ENCODE results near the gene NXN. TPM values are rescaled to one million over a fixed set of nuclear protein-coding genes. Genes with fewer than 3 reads are reported as not detected.

The NXN gene
- total RNA-seq, 1 donor from 2014 or later: 51.6 TPM

DNA sequence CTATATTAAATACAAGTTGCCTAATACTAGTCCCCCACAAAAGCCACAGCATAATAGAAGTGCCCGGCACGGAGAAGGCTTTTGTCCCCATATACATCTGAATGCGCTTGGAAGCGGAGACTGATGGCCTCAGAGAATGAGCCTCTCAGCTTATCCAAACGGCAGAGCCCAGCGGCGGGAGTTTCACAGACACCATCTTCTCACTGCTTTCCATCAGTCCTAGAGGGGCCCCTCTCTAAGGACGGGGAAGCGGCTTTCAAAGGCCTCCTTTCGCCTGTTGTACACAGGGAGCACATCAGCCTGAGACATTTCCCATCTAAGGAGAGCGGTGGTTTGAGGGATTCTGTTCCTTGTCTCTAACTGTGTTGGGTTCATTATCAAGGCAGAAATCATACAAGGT is 16.9 kb downstream of the NXN start:
- intact Hi-C loops (cut with DNase I): no loop called here
- Histone ChIP-seq H3K27ac (no peak overlapping the region), H3K9me3 (no peaks in the 10 kb centered on the region), H3K27me3 (no peaks in the 10 kb centered on the region), H3K36me3 (no peaks in the 10 kb centered on the region), H3K4me3 (no peak overlapping the region), H3K4me1 (peaks cover 8% of the 10 kb centered on the region)
- TF ChIP-seq POLR2A (IDR thresholded peaks at IDR 0.05) (no peak), POLR2AphosphoS5 (IDR thresholded peaks at IDR 0.05; ENCODE audit: insufficient read depth in 1 of 2, low read depth in 1 of 2) (no peak)
- no peak for DNase-seq (ENCODE audit: extremely low spot score in 2 of 2)

DNA sequence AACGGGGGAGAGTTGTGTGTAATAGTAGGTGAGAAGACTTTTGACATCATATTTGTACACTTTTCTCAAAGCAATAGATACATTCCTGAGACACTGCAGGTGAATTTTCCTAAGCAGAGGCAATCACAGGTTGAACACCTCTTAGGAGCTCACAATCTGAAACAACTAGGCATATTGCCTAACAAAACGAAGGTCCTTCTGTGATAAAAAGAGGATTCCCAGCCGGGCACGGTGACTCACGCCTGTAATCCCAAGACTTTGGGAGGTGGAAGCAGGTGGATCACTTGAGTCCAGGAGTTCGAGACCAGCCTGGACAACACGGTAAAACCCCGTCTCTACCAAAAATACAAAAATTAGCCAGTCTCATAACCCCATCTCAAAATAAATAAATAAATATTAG is 17.4 kb downstream of the NXN start:
- intact Hi-C loops (cut with DNase I): no loop called here
- no peak overlapping the region for H3K4me3 ChIP-seq
- H3K27ac ChIP-seq: no peak overlapping the region
- no peak for DNase-seq (ENCODE audit: extremely low spot score in 2 of 2)
- no peak for TF ChIP-seq POLR2A (IDR thresholded peaks at IDR 0.05)
- no peak for TF ChIP-seq POLR2AphosphoS5 (IDR thresholded peaks at IDR 0.05; ENCODE audit: insufficient read depth in 1 of 2, low read depth in 1 of 2)
- TF ChIP-seq, protein P1, sequence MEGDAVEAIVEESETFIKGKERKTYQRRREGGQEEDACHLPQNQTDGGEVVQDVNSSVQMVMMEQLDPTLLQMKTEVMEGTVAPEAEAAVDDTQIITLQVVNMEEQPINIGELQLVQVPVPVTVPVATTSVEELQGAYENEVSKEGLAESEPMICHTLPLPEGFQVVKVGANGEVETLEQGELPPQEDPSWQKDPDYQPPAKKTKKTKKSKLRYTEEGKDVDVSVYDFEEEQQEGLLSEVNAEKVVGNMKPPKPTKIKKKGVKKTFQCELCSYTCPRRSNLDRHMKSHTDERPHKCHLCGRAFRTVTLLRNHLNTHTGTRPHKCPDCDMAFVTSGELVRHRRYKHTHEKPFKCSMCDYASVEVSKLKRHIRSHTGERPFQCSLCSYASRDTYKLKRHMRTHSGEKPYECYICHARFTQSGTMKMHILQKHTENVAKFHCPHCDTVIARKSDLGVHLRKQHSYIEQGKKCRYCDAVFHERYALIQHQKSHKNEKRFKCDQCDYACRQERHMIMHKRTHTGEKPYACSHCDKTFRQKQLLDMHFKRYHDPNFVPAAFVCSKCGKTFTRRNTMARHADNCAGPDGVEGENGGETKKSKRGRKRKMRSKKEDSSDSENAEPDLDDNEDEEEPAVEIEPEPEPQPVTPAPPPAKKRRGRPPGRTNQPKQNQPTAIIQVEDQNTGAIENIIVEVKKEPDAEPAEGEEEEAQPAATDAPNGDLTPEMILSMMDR (IDR thresholded peaks at IDR 0.05): no peak
- peaks cover 11% of the 10 kb centered on the region for H3K4me1 ChIP-seq
- no peaks in the 10 kb centered on the region for H3K36me3 ChIP-seq
- no peaks in the 10 kb centered on the region for H3K9me3 ChIP-seq
- H3K27me3 ChIP-seq: no peaks in the 10 kb centered on the region

DNA sequence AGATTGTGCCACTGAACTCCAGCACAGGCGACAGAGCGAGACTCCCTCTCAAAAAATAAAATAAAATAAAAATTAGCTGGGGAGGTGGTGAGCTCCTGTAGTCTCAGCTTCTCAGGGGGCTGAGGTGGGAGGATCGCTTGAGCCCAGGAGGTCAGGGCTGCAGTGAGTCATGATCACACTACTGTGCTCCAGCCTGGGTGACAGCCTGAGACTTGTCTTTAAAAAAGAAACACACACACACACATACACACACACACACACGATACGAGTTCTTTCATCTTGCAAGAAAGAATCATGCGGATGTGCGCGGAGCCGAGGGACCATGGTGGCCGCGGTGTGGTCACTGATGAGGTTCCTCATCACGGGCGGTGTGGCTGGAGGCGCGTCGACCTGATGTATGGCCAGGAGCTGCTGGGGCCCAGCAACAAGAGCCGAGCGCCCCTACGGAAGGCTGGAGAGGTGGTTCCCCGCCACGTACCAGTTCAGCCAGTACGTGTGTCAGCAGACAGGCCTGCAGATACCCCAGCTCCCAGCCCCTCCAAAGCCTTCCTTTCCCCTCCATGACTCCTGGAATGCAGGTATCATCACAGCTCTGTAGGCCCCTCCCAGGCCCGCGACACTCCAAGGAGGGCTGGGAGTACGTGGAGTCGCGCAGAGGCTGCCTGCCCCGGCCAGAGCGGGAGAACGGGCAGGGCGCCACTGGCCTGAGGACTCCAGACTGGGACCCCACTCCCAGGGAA is 20.7 kb downstream of the NXN start:
- intact Hi-C loops (cut with DNase I): no loop called here
- Histone ChIP-seq H3K9me3 (no peaks in the 10 kb centered on the region), H3K27me3 (no peaks in the 10 kb centered on the region), H3K4me1 (peaks cover 22% of the 10 kb centered on the region), H3K36me3 (no peaks in the 10 kb centered on the region), H3K27ac (no peak overlapping the region), H3K4me3 (no peak overlapping the region)
- no peak for DNase-seq (ENCODE audit: extremely low spot score in 2 of 2)
- no peak for TF ChIP-seq POLR2AphosphoS5 (IDR thresholded peaks at IDR 0.05; ENCODE audit: insufficient read depth in 1 of 2, low read depth in 1 of 2)

DNA sequence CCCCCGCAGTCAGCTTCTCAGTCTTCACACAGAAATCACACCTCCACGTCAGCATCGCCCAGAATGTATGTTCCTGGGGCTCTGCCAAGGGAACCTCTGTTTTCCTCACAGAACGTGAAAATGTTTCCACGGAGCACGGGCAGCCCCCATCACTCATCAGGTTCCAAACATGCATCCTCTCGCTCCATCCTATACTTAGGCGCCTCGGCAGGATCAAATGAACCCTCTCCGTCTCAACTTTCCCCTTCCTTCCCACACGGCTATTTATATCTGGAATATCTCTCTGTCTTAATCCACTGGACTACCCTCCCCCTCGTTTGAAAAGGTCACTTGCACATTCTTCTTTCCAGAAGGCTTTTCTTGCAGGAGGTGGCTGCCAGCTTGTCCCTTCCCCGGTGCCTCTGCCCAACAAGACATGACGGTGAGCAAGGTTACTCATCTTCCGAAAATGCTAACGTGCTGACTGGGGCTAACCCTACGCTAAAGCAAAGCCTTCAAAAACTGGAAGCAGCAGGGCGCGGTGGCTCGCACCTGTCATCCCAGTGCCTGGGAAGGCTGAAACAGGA is 21.6 kb downstream of the NXN start:
- H3K4me3 ChIP-seq: no peak overlapping the region
- intact Hi-C loops (cut with DNase I): no loop called here
- H3K4me1 ChIP-seq: peaks cover 22% of the 10 kb centered on the region
- no peaks in the 10 kb centered on the region for H3K27me3 ChIP-seq
- no peak overlapping the region for H3K27ac ChIP-seq
- no peaks in the 10 kb centered on the region for H3K9me3 ChIP-seq
- TF ChIP-seq POLR2AphosphoS5 (IDR thresholded peaks at IDR 0.05; ENCODE audit: insufficient read depth in 1 of 2, low read depth in 1 of 2): no peak
- TF ChIP-seq, protein P1 (IDR thresholded peaks at IDR 0.05): no peak
- no peak for TF ChIP-seq POLR2A (IDR thresholded peaks at IDR 0.05)
- H3K36me3 ChIP-seq: no peaks in the 10 kb centered on the region
- no peak for DNase-seq (ENCODE audit: extremely low spot score in 2 of 2)

DNA sequence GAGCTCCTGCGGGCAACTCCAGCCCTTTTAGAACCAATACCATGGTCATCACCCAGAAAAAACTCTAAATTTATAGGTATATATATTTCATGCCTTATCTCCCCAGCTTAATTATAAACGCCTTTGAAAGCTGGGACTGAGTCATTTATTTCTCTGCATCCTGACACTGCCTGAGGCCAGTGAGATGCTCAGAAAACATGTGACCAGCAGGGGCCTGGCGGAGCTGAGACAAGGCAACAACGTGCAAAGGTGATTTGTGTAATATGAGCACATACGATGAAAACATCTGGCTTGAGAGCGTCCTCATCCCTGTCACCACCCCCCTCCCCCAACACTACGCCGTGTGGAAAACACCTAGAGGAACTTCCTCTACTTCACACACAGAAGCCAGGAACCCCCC is 22.7 kb downstream of the NXN start:
- no peak for DNase-seq (ENCODE audit: extremely low spot score in 2 of 2)
- no peaks in the 10 kb centered on the region for H3K36me3 ChIP-seq
- intact Hi-C loops (cut with DNase I): no loop called here
- H3K27me3 ChIP-seq: no peaks in the 10 kb centered on the region
- H3K9me3 ChIP-seq: no peaks in the 10 kb centered on the region
- TF ChIP-seq POLR2AphosphoS5 (IDR thresholded peaks at IDR 0.05; ENCODE audit: insufficient read depth in 1 of 2, low read depth in 1 of 2): no peak
- TF ChIP-seq POLR2A (IDR thresholded peaks at IDR 0.05): no peak
- TF ChIP-seq, protein P1 (IDR thresholded peaks at IDR 0.05): no peak
- no peak overlapping the region for H3K27ac ChIP-seq
- no peak overlapping the region for H3K4me3 ChIP-seq
- H3K4me1 ChIP-seq: peaks cover 23% of the 10 kb centered on the region
